ENCODE data around the gene CDH23.

CDH23 gene

GRCh38 chr10:71714031-71714410 is 317.3 kb downstream of the CDH23 start:
- no peak for DNase-seq (ENCODE audit: low read depth)
- no peak for TF ChIP-seq CTCF (IDR thresholded peaks at IDR 0.05; ENCODE audit: control insufficient read depth, extremely low read depth, insufficient read depth)
- no peak overlapping the region for H3K4me3 ChIP-seq (ENCODE audit: low read depth, low read length)

GRCh38 chr10:71714592-71714991 is 317.9 kb downstream of the CDH23 start:
- H3K4me3 ChIP-seq (ENCODE audit: low read depth, low read length): no peak overlapping the region
- DNase-seq (ENCODE audit: low read depth): no peak

GRCh38 chr10:71715026-71715425 is 318.3 kb downstream of the CDH23 start:
- H3K4me3 ChIP-seq (ENCODE audit: low read depth, low read length): no peak overlapping the region
- no peak for DNase-seq (ENCODE audit: low read depth)
- TF ChIP-seq CTCF (IDR thresholded peaks at IDR 0.05; ENCODE audit: control insufficient read depth, extremely low read depth, insufficient read depth): no peak

More at GRCh38 chr10:71714592-71714991, 317.9 kb downstream of the CDH23 start:
- TF ChIP-seq CTCF (IDR thresholded peaks at IDR 0.05; ENCODE audit: control insufficient read depth, extremely low read depth, insufficient read depth): no peak

- no peak overlapping the region for H3K4me3 ChIP-seq (ENCODE audit: low read depth, low read length)
- no peak for TF ChIP-seq CTCF (IDR thresholded peaks at IDR 0.05; ENCODE audit: control insufficient read depth, extremely low read depth, insufficient read depth)
- no peak for DNase-seq (ENCODE audit: low read depth)
Measured at GRCh38 chr10:71715860-71716259, 319.1 kb downstream of the CDH23 start.

- no peak for TF ChIP-seq CTCF (IDR thresholded peaks at IDR 0.05; ENCODE audit: control insufficient read depth, extremely low read depth, insufficient read depth)
- no peak for DNase-seq (ENCODE audit: low read depth)
- H3K4me3 ChIP-seq (ENCODE audit: low read depth, low read length): no peak overlapping the region
Measured at GRCh38 chr10:71716426-71716825, 319.7 kb downstream of the CDH23 start.

GRCh38 chr10:71717056-71717455 is 320.3 kb downstream of the CDH23 start:
- H3K4me3 ChIP-seq (ENCODE audit: low read depth, low read length): no peak overlapping the region
- no peak for TF ChIP-seq CTCF (IDR thresholded peaks at IDR 0.05; ENCODE audit: control insufficient read depth, extremely low read depth, insufficient read depth)
- DNase-seq (ENCODE audit: low read depth): no peak

GRCh38 chr10:71717551-71717951 is 320.8 kb downstream of the CDH23 start:
- no peak overlapping the region for H3K4me3 ChIP-seq (ENCODE audit: low read depth, low read length)
- no peak for DNase-seq (ENCODE audit: low read depth)
- TF ChIP-seq CTCF (IDR thresholded peaks at IDR 0.05; ENCODE audit: control insufficient read depth, extremely low read depth, insufficient read depth): no peak
